ENCODE measurements around the gene PPFIA2. TPM values are rescaled to one million over a fixed set of nuclear protein-coding genes. Genes with fewer than 3 reads are reported as not detected.

The PPFIA2 gene
- total RNA-seq, 2 experiments from 2014 or later, result not detected

- CTCF ChIA-PET, result no interaction called here
- Histone ChIP-seq H3K9me3 (ENCODE audit: control insufficient read depth in 1 of 2, insufficient read depth in 1 of 2, low read length in 2 of 2) (no peaks in the 10 kb centered on the region), H3K27me3 (ENCODE audit: control insufficient read depth in 1 of 2, insufficient read depth in 2 of 2, low read length in 2 of 2) (no peaks in the 10 kb centered on the region), H3K4me3 (ENCODE audit: low read length) (no peak overlapping the region), H3K4me1 (ENCODE audit: insufficient read depth, low read length) (no peaks in the 10 kb centered on the region), H3K27ac (ENCODE audit: low read depth in 1 of 2, low read length in 2 of 2) (no peak overlapping the region), H3K36me3 (ENCODE audit: insufficient read depth, low read length) (no peaks in the 10 kb centered on the region)
- Mint-ChIP-seq H3K4me3 (no peak overlapping the region), H3K4me1 (ENCODE audit: low read depth) (no peaks in the 10 kb centered on the region), H3K36me3 (ENCODE audit: low read depth) (no peaks in the 10 kb centered on the region), H3K9me3 (no peaks in the 10 kb centered on the region), H3K27me3 (no peaks in the 10 kb centered on the region), H3K27ac (no peak overlapping the region)
- ATAC-seq (ENCODE audit: poor library complexity), result no peak
- no peak for DNase-seq
- POLR2A ChIA-PET, result no interaction called here
- TF ChIP-seq CTCF (IDR thresholded peaks at IDR 0.05), result no peak
- intact Hi-C loops (cut with DNase I, micrococcal nuclease), result no loop called here
Observed at GRCh38 chr12:81502912-81503695, 256.0 kb downstream of the PPFIA2 start.

GRCh38 chr12:81500788-81501187 is 258.4 kb downstream of the PPFIA2 start:
- Histone ChIP-seq H3K27me3 (ENCODE audit: control insufficient read depth in 1 of 2, insufficient read depth in 2 of 2, low read length in 2 of 2) (no peaks in the 10 kb centered on the region), H3K4me1 (ENCODE audit: insufficient read depth, low read length) (no peaks in the 10 kb centered on the region), H3K9me3 (ENCODE audit: control insufficient read depth in 1 of 2, insufficient read depth in 1 of 2, low read length in 2 of 2) (no peaks in the 10 kb centered on the region), H3K27ac (ENCODE audit: low read depth in 1 of 2, low read length in 2 of 2) (no peak overlapping the region), H3K4me3 (ENCODE audit: low read length) (no peak overlapping the region), H3K36me3 (ENCODE audit: insufficient read depth, low read length) (no peaks in the 10 kb centered on the region)
- Mint-ChIP-seq H3K4me3 (no peak overlapping the region), H3K27me3 (no peaks in the 10 kb centered on the region), H3K9me3 (no peaks in the 10 kb centered on the region), H3K36me3 (ENCODE audit: low read depth) (no peaks in the 10 kb centered on the region), H3K4me1 (ENCODE audit: low read depth) (no peaks in the 10 kb centered on the region), H3K27ac (no peak overlapping the region)
- ChIA-PET CTCF (no interaction called here), POLR2A (no interaction called here)
- ATAC-seq (ENCODE audit: poor library complexity), result no peak
- TF ChIP-seq CTCF (IDR thresholded peaks at IDR 0.05), result no peak
- DNase-seq, result no peak
- intact Hi-C loops (cut with DNase I, micrococcal nuclease), result no loop called here

DNA sequence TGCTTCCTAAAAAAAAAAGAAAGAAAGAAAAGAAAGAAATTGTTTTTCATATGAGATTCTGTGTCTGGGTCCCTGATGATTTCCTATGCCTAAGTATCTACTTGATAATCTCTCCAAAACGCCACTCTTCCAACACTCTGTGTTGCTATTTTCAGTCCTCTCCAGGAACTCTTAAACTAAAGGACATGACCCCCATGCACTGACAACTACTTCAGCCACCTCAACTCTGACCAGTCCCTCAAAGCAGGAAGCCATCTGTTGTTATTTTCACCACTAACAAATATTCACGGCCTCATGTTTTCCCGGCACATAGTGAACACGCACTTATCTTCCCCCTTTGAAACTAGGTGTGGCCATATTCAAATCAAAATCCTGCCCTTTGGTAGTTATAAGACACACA is 259.3 kb downstream of the PPFIA2 start:
- Mint-ChIP-seq H3K4me1 (ENCODE audit: low read depth) (no peaks in the 10 kb centered on the region), H3K36me3 (ENCODE audit: low read depth) (no peaks in the 10 kb centered on the region), H3K9me3 (no peaks in the 10 kb centered on the region), H3K27ac (no peak overlapping the region), H3K4me3 (no peak overlapping the region), H3K27me3 (no peaks in the 10 kb centered on the region)
- no peaks in the 10 kb centered on the region for H3K27me3 ChIP-seq (ENCODE audit: control insufficient read depth in 1 of 2, insufficient read depth in 2 of 2, low read length in 2 of 2)
- H3K4me1 ChIP-seq (ENCODE audit: insufficient read depth, low read length), result no peaks in the 10 kb centered on the region
- H3K27ac ChIP-seq (ENCODE audit: low read depth in 1 of 2, low read length in 2 of 2), result no peak overlapping the region
- intact Hi-C loops (cut with DNase I, micrococcal nuclease), result no loop called here
- CTCF ChIA-PET, result interaction anchor here (0.6 kb wide), 1 partner anchor 666 kb away, joined by 3 read pairs; no protein-coding TSS in a partner anchor
- H3K36me3 ChIP-seq (ENCODE audit: insufficient read depth, low read length), result no peaks in the 10 kb centered on the region
- no peak for ATAC-seq (ENCODE audit: poor library complexity)
- POLR2A ChIA-PET, result no interaction called here
- no peak overlapping the region for H3K4me3 ChIP-seq (ENCODE audit: low read length)
- TF ChIP-seq CTCF (IDR thresholded peaks at IDR 0.05), result no peak
- DNase-seq, result no peak
- no peaks in the 10 kb centered on the region for H3K9me3 ChIP-seq (ENCODE audit: control insufficient read depth in 1 of 2, insufficient read depth in 1 of 2, low read length in 2 of 2)
